Endothelial cell of umbilical vein (primary cell): ENCODE measurements around the gene CCN5. TPM values are rescaled to one million over a fixed set of nuclear protein-coding genes. Genes with fewer than 3 reads are reported as not detected.

Source experiments
- BruUV-seq: library from RNA; stranded (reverse); fragments of 400-500 nt; replicated peaks from 2 replicates; lab custom pipeline; 2021; lab: Mats Ljungman, UMichigan
- CTCF ChIA-PET: fragments of 300-600, 350-600 bp; sonication (Branson Sonifier 250); formaldehyde crosslinking; loops from one replicate; lab custom pipeline; 2021; ENCODE audit warnings: antibody characterized with exemption, inconsistent platforms; lab: Charles Lee
- POLR2A ChIA-PET: fragments of 300-600, 350-600 bp; sonication (Branson Sonifier 250); formaldehyde crosslinking; loops from one replicate; lab custom pipeline; 2021; ENCODE audit warnings: antibody characterized with exemption, inconsistent platforms; lab: Charles Lee
- DNase-seq: peaks from one replicate; pipeline ENCODE4 v3.0.0-alpha.2; 2011; ENCODE audit warnings: low read depth, low spot score
- FAIRE-seq: peaks from 2 replicates; lab custom pipeline; 2011; peaks lifted over from hg19 to GRCh38; lab: Jason Lieb, UNC
- H2AFZ ChIP-seq: 2 replicates; pipeline ENCODE4 v1.6.0; 2012; ENCODE audit warnings: low read depth, low read length, control low read depth, inconsistent platforms
- H3K27ac ChIP-seq: 2 replicates; pipeline ENCODE4 v1.5.1; 2011; ENCODE audit warnings: low read depth, mild to moderate bottlenecking, control low read depth, low read length, moderate library complexity; ENCODE audit not compliant: insufficient read depth
- H3K27me3 ChIP-seq, 2 experiments: 2 replicates each; pipeline versions ENCODE4 v1.6.0 to v1.6.1; 2011; ENCODE audit warnings: low read length in 2 of 2, mixed read lengths in 1 of 2; ENCODE audit not compliant: control insufficient read depth in 2 of 2, insufficient read depth in 2 of 2
- H3K36me3 ChIP-seq, 2 experiments: 2 replicates in 1 of 2; 3 replicates in 1 of 2; pipeline ENCODE4 v1.5.1; 2011; ENCODE audit warnings: low read length in 2 of 2, mild to moderate bottlenecking in 1 of 2, moderate library complexity in 1 of 2; ENCODE audit not compliant: control insufficient read depth in 2 of 2, insufficient read depth in 2 of 2; ENCODE audit errors: extremely low read depth in 1 of 2
- H3K4me1 ChIP-seq: 3 replicates; pipeline ENCODE4 v1.5.1; 2011; ENCODE audit warnings: mild to moderate bottlenecking, low read length; ENCODE audit not compliant: control insufficient read depth, insufficient read depth; ENCODE audit errors: extremely low read depth
- H3K4me2 ChIP-seq: 2 replicates; pipeline ENCODE4 v1.6.1; 2011; ENCODE audit warnings: low read length, control low read depth, mixed read lengths; ENCODE audit not compliant: insufficient read depth
- H3K4me3 ChIP-seq, 3 experiments: fragments of 200-600 bp in 1 of 3; sonication (generic), shearing (Covaris generic) in 1 of 3; replicated peaks in 1 of 3; 2 replicates each; pipeline ENCODE4 v1.5.1; 2011 to 2016; ENCODE audit warnings: control low read depth in 3 of 3, low read length in 3 of 3, mild to moderate bottlenecking in 2 of 3, inconsistent platforms in 1 of 3, low read depth in 1 of 3, moderate library complexity in 1 of 3; ENCODE audit not compliant: insufficient read depth in 1 of 3
- H3K79me2 ChIP-seq: 2 replicates; pipeline ENCODE4 v1.6.0; 2012; ENCODE audit warnings: low read length, inconsistent platforms; ENCODE audit not compliant: control insufficient read depth, insufficient read depth
- H3K9ac ChIP-seq: replicated peaks from 2 replicates; pipeline ENCODE3; 2011; ENCODE audit warnings: low read length, control low read depth; ENCODE audit not compliant: insufficient read depth; ENCODE audit errors: extremely low read depth
- H3K9me1 ChIP-seq: replicated peaks from 3 replicates; pipeline ENCODE4 v1.6.0; 2011; ENCODE audit warnings: mild to moderate bottlenecking, low read length; ENCODE audit not compliant: control insufficient read depth, insufficient read depth; ENCODE audit errors: extremely low read depth
- H3K9me3 ChIP-seq: replicated peaks from 2 replicates; pipeline ENCODE4 v1.5.1; 2012; ENCODE audit warnings: low read length, inconsistent platforms; ENCODE audit not compliant: control insufficient read depth, insufficient read depth
- H4K20me1 ChIP-seq: replicated peaks from 2 replicates; pipeline ENCODE3; 2011; ENCODE audit warnings: mild to moderate bottlenecking, low read length; ENCODE audit not compliant: control insufficient read depth, insufficient read depth; ENCODE audit errors: extremely low read depth
- CTCF ChIP-seq, 2 donors: IDR thresholded peaks; 1 replicate in 1 of 2; 2 replicates in 1 of 2; pipeline ENCODE4 v1.5.1; 2011; ENCODE audit warnings: low read length in 2 of 2, mild to moderate bottlenecking in 2 of 2, moderate library complexity in 2 of 2, control low read depth in 1 of 2, inconsistent platforms in 1 of 2, low read depth in 1 of 2; ENCODE audit not compliant: insufficient read depth in 1 of 2; ENCODE audit errors: extremely low read depth in 1 of 2
- EZH2 ChIP-seq: IDR thresholded peaks from 2 replicates; pipeline ENCODE4 v1.6.1; 2012; ENCODE audit warnings: borderline replicate concordance, low read depth, mild to moderate bottlenecking, moderate library complexity, low read length, inconsistent platforms; ENCODE audit not compliant: severe bottlenecking
- GATA2 ChIP-seq: IDR thresholded peaks from 2 replicates; pipeline ENCODE4 v1.7.0; 2011; ENCODE audit warnings: low read depth, mild to moderate bottlenecking, moderate library complexity, mixed read lengths, low read length; ENCODE audit not compliant: insufficient read length, insufficient read depth
- JUN ChIP-seq: IDR thresholded peaks from 2 replicates; pipeline ENCODE4 v1.6.1; 2011; ENCODE audit warnings: borderline replicate concordance, low read depth; ENCODE audit not compliant: insufficient read length, insufficient read depth
- MAX ChIP-seq: IDR thresholded peaks from 2 replicates; pipeline ENCODE4 v1.6.1; 2011; ENCODE audit not compliant: insufficient read depth, insufficient read length
- MYC ChIP-seq: IDR thresholded peaks from one replicate; pipeline ENCODE4 v1.6.1; 2011; ENCODE audit warnings: mild to moderate bottlenecking, low read depth, low read length
- POLR2AphosphoS5 ChIP-seq: IDR thresholded peaks from 2 replicates; pipeline ENCODE4 v1.6.1; 2012; ENCODE audit warnings: low read depth, mild to moderate bottlenecking, control low read depth, low read length, moderate library complexity; ENCODE audit not compliant: insufficient read depth
- dilution Hi-C: fragments of 300-500 bp; cut with MboI; formaldehyde crosslinking; loops from one replicate; pipeline ENCODE4 v1.15.0; 2019; ENCODE audit warnings: low sequenced_read_pairs; ENCODE audit not compliant: extremely low pct_ligation_motif_present
- intact Hi-C: fragments of 100-400 bp; cut with micrococcal nuclease; formaldehyde crosslinking; loops from one replicate; pipeline ENCODE4 v1.10.0; 2022
- polyA plus RNA-seq, 4 experiments: library from polyadenylated mRNA; depleted of rRNA in 3 of 4; stranded (reverse) in 3 of 4; unstranded in 1 of 4; fragments of >200 nt; gene quantifications; 2 replicates each; pipeline versions ENCODE4 v1.2.1 to v1.2.3, GENCODE V29; 2011 to 2012; ENCODE audit warnings: missing spikeins in 1 of 4
- total RNA-seq: library from RNA; stranded (reverse); gene quantifications from 2 replicates; pipeline ENCODE4 v1.2.3, GENCODE V29; 2021

The CCN5 gene
- total and polyA plus RNA-seq, 2 donors (not counting 3 experiments of a cell fraction or from before 2014, with no cell fraction given), result 0.03 TPM; not detected in 1

- Histone ChIP-seq H2AFZ (no peak overlapping the region), H3K9ac (no peak overlapping the region), H3K4me2 (no peak overlapping the region), H3K4me3 (no peak overlapping the region), H3K36me3 (no peaks in the 10 kb centered on the region), H3K27ac (no peak overlapping the region), H3K9me1 (no peaks in the 10 kb centered on the region), H4K20me1 (no peaks in the 10 kb centered on the region), H3K79me2 (no peaks in the 10 kb centered on the region), H3K4me1 (peaks cover 16% of the 10 kb centered on the region), H3K9me3 (no peaks in the 10 kb centered on the region), H3K27me3 (no peaks in the 10 kb centered on the region)
- no TSS peak for BruUV-seq
- dilution Hi-C loops, result no loop called here
- intact Hi-C loops, result no loop called here
- ChIA-PET POLR2A (no interaction called here), CTCF (no interaction called here)
- DNase-seq (no peak), FAIRE-seq (no peak)
- TF ChIP-seq POLR2AphosphoS5 (no peak), EZH2 (no peak), CTCF (IDR thresholded peaks at IDR 0.05; ENCODE audit: extremely low read depth in 1 of 2, insufficient read depth in 1 of 2, low read depth in 1 of 2, low read length in 2 of 2) (no peak), GATA2 (no peak), MAX (no peak), JUN (no peak), MYC (no peak)
Observed at GRCh38 chr20:44727039-44727438, 11.9 kb downstream of the CCN5 start.
